ENCODE results near the gene BANF2. TPM values are rescaled to one million over a fixed set of nuclear protein-coding genes. Genes with fewer than 3 reads are reported as not detected.

BANF2 gene
- polyA plus RNA-seq, 3 donors, result not detected

DNA sequence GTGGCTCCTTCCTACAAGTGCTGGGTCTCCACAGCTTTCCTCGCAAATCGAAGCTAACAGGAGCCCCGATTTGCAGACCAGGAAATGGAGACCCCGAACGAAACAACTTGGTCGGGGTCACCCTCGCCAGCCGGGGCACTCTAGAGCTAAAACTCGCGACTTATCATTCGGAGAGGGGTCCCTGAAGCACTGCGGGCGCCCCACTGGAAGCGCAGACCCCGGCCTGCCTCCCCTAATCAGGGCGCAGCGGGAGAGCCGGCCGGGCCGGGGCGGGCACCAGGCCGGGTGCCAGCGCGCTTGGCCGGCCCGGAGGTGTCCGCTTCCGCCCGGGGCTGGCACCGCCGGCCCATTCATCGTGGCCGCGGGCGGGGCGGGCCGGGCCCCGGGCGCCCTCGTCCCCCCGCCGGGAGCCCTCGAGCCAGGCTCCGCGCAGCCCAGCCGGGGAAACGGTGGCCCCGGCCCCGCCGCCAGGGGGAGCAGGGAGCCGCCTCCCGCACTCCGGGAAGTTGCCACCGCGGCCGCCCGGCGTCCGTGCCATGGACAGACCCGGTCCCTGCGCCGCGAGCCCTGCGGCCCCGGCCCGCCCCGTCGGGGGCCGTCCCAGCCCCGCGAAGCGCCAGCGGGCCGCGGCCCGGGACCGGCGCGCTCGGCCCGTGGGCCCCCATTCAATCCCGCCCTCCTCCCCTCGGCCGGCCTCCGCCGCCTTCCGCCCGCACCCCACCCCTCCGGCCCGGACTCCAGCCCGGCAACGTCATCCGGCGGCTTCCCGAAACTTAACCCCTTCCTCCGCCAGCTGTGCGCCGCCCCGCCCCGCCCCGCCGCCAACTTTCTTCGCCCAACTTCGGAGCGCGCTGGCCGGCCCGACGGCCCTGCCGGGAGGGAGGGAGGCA, 18.7 kb upstream of the BANF2 start:
- intact Hi-C loops (cut with micrococcal nuclease), result loop anchor here (5.0 to 10.0 kb wide), 3 partner anchors 116 to 286 kb away; partner anchors contain the start of genes MGME1 (in 2 of the 2) and SNX5 (in 2 of the 2)
- H3K9ac ChIP-seq (ENCODE audit: insufficient read depth, low read length, poor library complexity, severe bottlenecking), result peak overlapping the region; percentile 87
- peaks cover 19 to 34% of the 10 kb centered on the region in 2 donors for H3K36me3 ChIP-seq (replicated peaks in 1 of 2; ENCODE audit: control insufficient read depth in 1 of 2, insufficient read depth in 2 of 2, low read length in 2 of 2)
- peaks cover 19 to 22% of the 10 kb centered on the region in 2 donors for H3K4me1 ChIP-seq (ENCODE audit: control insufficient read depth in 1 of 2, insufficient read depth in 2 of 2, low read length in 2 of 2)
- WGBS (ENCODE audit: insufficient coverage), result under 1% methylated on average over 104 of the region's 110 CpGs
- peaks cover 0 to 2% (median 0%) of the 10 kb centered on the region in 7 donors for H3K9me3 Mint-ChIP-seq
- no peaks in the 10 kb centered on the region for H3K9me3 ChIP-seq (replicated peaks in 1 of 2; ENCODE audit: control insufficient read depth in 1 of 2, insufficient read depth in 1 of 2, low read length in 2 of 2)
- peak overlapping the region; percentile 87 to 90 for H3K4me3 Mint-ChIP-seq
- DNase-seq, result peak; percentile 72 to 78 (median 75)
- H3K27ac ChIP-seq (ENCODE audit: low read depth in 1 of 2, low read length in 2 of 2), result peak overlapping the region; percentile 86 to 88
- peaks cover 49% of the 10 kb centered on the region for H3K79me2 ChIP-seq (ENCODE audit: insufficient read depth, low read length)
- H4K20me1 ChIP-seq (ENCODE audit: insufficient read depth, low read length), result peaks cover 19% of the 10 kb centered on the region
- H3K4me3 ChIP-seq (replicated peaks in 1 of 3; ENCODE audit: low read depth in 2 of 3, low read length in 3 of 3), result peak overlapping the region; percentile 88 to 91 (median 90)
- peak overlapping the region; percentile 92 to 95 (median 94) for H3K27ac Mint-ChIP-seq
- peaks cover 31% of the 10 kb centered on the region for H3K4me1 Mint-ChIP-seq
- peaks cover 29 to 32% of the 10 kb centered on the region in 2 donors for H3K36me3 Mint-ChIP-seq
- H3K27me3 Mint-ChIP-seq (ENCODE audit: low read depth in 3 of 3), result peaks cover 2 to 8% (median 4%) of the 10 kb centered on the region in 3 donors
- peak overlapping the region; percentile 83 for H3K4me2 ChIP-seq (replicated peaks; ENCODE audit: extremely low read depth, low read length, poor library complexity, severe bottlenecking)
- TF ChIP-seq, protein P1, sequence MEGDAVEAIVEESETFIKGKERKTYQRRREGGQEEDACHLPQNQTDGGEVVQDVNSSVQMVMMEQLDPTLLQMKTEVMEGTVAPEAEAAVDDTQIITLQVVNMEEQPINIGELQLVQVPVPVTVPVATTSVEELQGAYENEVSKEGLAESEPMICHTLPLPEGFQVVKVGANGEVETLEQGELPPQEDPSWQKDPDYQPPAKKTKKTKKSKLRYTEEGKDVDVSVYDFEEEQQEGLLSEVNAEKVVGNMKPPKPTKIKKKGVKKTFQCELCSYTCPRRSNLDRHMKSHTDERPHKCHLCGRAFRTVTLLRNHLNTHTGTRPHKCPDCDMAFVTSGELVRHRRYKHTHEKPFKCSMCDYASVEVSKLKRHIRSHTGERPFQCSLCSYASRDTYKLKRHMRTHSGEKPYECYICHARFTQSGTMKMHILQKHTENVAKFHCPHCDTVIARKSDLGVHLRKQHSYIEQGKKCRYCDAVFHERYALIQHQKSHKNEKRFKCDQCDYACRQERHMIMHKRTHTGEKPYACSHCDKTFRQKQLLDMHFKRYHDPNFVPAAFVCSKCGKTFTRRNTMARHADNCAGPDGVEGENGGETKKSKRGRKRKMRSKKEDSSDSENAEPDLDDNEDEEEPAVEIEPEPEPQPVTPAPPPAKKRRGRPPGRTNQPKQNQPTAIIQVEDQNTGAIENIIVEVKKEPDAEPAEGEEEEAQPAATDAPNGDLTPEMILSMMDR (IDR thresholded peaks at IDR 0.05), result peak; percentile 50
- peak overlapping the region; percentile 69 for H2AFZ ChIP-seq (ENCODE audit: insufficient read depth, low read depth, low read length, poor library complexity, severe bottlenecking)
- no peaks in the 10 kb centered on the region for H3K27me3 ChIP-seq (ENCODE audit: control insufficient read depth in 2 of 2, insufficient read depth in 2 of 2, low read length in 2 of 2)

DNA sequence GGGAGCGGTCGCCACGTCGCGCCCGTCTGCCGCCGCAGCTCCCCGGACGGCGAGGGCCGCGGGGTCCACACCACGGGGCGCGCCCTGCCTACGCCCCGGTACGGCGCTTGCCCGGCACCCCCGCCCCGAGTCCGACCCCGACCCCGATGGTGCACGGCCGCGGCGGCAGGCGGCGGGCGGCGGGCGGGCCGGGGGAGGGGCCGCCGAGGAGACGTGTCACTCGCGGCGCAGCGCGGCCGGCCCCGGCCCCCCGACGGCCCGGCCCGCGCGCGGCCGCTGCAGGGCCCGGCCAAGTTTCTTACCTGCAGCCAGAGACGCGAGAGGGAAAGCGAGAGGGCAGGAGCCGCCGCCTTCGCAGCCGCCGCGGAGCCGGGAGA, 18.1 kb upstream of the BANF2 start:
- TF ChIP-seq, protein P1 (IDR thresholded peaks at IDR 0.05), result no peak
- DNase-seq, result no peak
- under 1% methylated on average over 64 of the region's 65 CpGs for WGBS (ENCODE audit: insufficient coverage)
- Histone ChIP-seq H3K4me1 (ENCODE audit: control insufficient read depth in 1 of 2, insufficient read depth in 2 of 2, low read length in 2 of 2) (peaks cover 19 to 22% of the 10 kb centered on the region in 2 donors), H3K4me2 (replicated peaks; ENCODE audit: extremely low read depth, low read length, poor library complexity, severe bottlenecking) (peak overlapping the region; percentile 92), H3K79me2 (ENCODE audit: insufficient read depth, low read length) (peaks cover 43% of the 10 kb centered on the region), H3K36me3 (replicated peaks in 1 of 2; ENCODE audit: control insufficient read depth in 1 of 2, insufficient read depth in 2 of 2, low read length in 2 of 2) (peaks cover 15 to 27% of the 10 kb centered on the region in 2 donors), H3K27ac (ENCODE audit: low read depth in 1 of 2, low read length in 2 of 2) (peak overlapping the region; percentile 59 to 88), H3K9ac (ENCODE audit: insufficient read depth, low read length, poor library complexity, severe bottlenecking) (peak overlapping the region; percentile 87), H2AFZ (ENCODE audit: insufficient read depth, low read depth, low read length, poor library complexity, severe bottlenecking) (no peak overlapping the region), H3K9me3 (replicated peaks in 1 of 2; ENCODE audit: control insufficient read depth in 1 of 2, insufficient read depth in 1 of 2, low read length in 2 of 2) (no peaks in the 10 kb centered on the region), H4K20me1 (ENCODE audit: insufficient read depth, low read length) (peaks cover 13% of the 10 kb centered on the region), H3K4me3 (replicated peaks in 1 of 3; ENCODE audit: low read depth in 2 of 3, low read length in 3 of 3) (peak overlapping the region; percentile 43 to 91 (median 90)), H3K27me3 (ENCODE audit: control insufficient read depth in 2 of 2, insufficient read depth in 2 of 2, low read length in 2 of 2) (no peaks in the 10 kb centered on the region)
- peak overlapping the region; percentile 80 to 82 for H3K4me3 Mint-ChIP-seq
- peaks cover 27% of the 10 kb centered on the region for H3K4me1 Mint-ChIP-seq
- H3K27ac Mint-ChIP-seq, result peak overlapping the region in 4 of 7 donors; percentile 38 to 90 (median 84)
- intact Hi-C loops (cut with micrococcal nuclease), result loop anchor here (5.0 to 10.0 kb wide), 3 partner anchors 117 to 286 kb away; partner anchors contain the start of genes MGME1 (in 2 of the 2) and SNX5 (in 2 of the 2)
- H3K27me3 Mint-ChIP-seq (ENCODE audit: low read depth in 3 of 3), result peaks cover 2 to 8% (median 4%) of the 10 kb centered on the region in 3 donors
- H3K9me3 Mint-ChIP-seq, result peaks cover 0 to 4% (median under 1%) of the 10 kb centered on the region in 7 donors
- H3K36me3 Mint-ChIP-seq, result peaks cover 23 to 27% of the 10 kb centered on the region in 2 donors
